PC-9 (cell line): ENCODE measurements around the gene ARPC1A. TPM values are rescaled to one million over a fixed set of nuclear protein-coding genes. Genes with fewer than 3 reads are reported as not detected.
"Not testable (repeated sequence)": the region's sequence is repeated elsewhere in the genome, so short reads cannot be mapped to it uniquely, and the experiment has no call there.

ENCODE experiments used
- BruUV-seq: library from RNA; stranded (reverse); fragments of 400-500 nt; replicated peaks from 2 replicates; lab custom pipeline; 2021; lab: Mats Ljungman, UMichigan
- CTCF ChIA-PET: fragments of 300-600 bp; sonication (Branson Sonifier 250); formaldehyde crosslinking; loops from one replicate; lab custom pipeline; 2022; ENCODE audit warnings: antibody characterized with exemption; lab: Charles Lee
- POLR2A ChIA-PET: fragments of 300-600 bp; sonication (Branson Sonifier 250); formaldehyde crosslinking; loops from one replicate; lab custom pipeline; 2022; ENCODE audit warnings: antibody characterized with exemption; ENCODE audit not compliant: unreplicated experiment; lab: Charles Lee
- DNase-seq, 2 experiments: peaks; one replicate each; pipeline versions ENCODE4 v3.0.0 to v3.0.0-alpha.2; 2015 to 2022; ENCODE audit warnings: mixed read lengths in 1 of 2
- H2AFZ ChIP-seq: fragments of 200-600 bp; sonication (generic); 2 replicates; pipeline ENCODE4 v1.8.1; 2017; ENCODE audit warnings: antibody characterized with exemption
- H3F3A ChIP-seq: fragments of 200-600 bp; sonication (generic); 2 replicates; pipeline ENCODE4 v1.8.1; 2017; ENCODE audit warnings: antibody characterized with exemption, mild to moderate bottlenecking, low read depth; ENCODE audit not compliant: insufficient read depth
- H3K27ac ChIP-seq: fragments of 200-600 bp; sonication (generic); 2 replicates; pipeline ENCODE4 v1.6.1; 2016; ENCODE audit warnings: mixed run types
- H3K27me3 ChIP-seq: fragments of 200-600 bp; sonication (generic); 2 replicates; pipeline ENCODE4 v1.6.1; 2016; ENCODE audit warnings: low read depth, mixed run types; ENCODE audit not compliant: insufficient read depth
- H3K36me3 ChIP-seq: fragments of 200-600 bp; sonication (generic); 2 replicates; pipeline ENCODE4 v1.6.1; 2016; ENCODE audit warnings: low read depth, mixed run types
- H3K4me1 ChIP-seq: fragments of 200-600 bp; sonication (generic); replicated peaks from 2 replicates; pipeline ENCODE4 v1.6.1; 2016; ENCODE audit warnings: mixed run types; ENCODE audit not compliant: insufficient read depth
- H3K4me2 ChIP-seq: fragments of 200-600 bp; sonication (generic); 2 replicates; pipeline ENCODE4 v1.6.1; 2017; ENCODE audit warnings: mixed run types
- H3K4me3 ChIP-seq: fragments of 200-600 bp; sonication (generic); 2 replicates; pipeline ENCODE4 v1.6.1; 2016; ENCODE audit warnings: mixed run types
- H3K79me2 ChIP-seq: fragments of 200-600 bp; sonication (generic); 2 replicates; pipeline ENCODE4 v1.6.1; 2017; ENCODE audit warnings: low read depth, mixed run types
- H3K9me2 ChIP-seq: fragments of 200-600 bp; sonication (generic); 2 replicates; pipeline ENCODE4 v1.8.1; 2017; ENCODE audit warnings: mild to moderate bottlenecking; ENCODE audit not compliant: insufficient read depth
- H3K9me3 ChIP-seq: fragments of 200-600 bp; sonication (generic); 2 replicates; pipeline ENCODE4 v1.8.1; 2016; ENCODE audit warnings: low read depth; ENCODE audit not compliant: insufficient read depth
- H4K20me1 ChIP-seq: fragments of 200-600 bp; sonication (generic); 2 replicates; pipeline ENCODE4 v1.8.1; 2017; ENCODE audit not compliant: insufficient read depth
- CTCF ChIP-seq: fragments of 200-600 bp; sonication (generic); conservative IDR thresholded peaks from 2 replicates; pipeline ENCODE4 v1.6.1; 2017; ENCODE audit warnings: mixed run types, antibody characterized with exemption, mild to moderate bottlenecking, moderate library complexity
- EZH2 ChIP-seq: fragments of 200-600 bp; sonication (generic); IDR thresholded peaks from 2 replicates; pipeline ENCODE4 v1.8.0; 2017; ENCODE audit warnings: antibody characterized with exemption, low read depth
- intact Hi-C: fragments of 100-400 bp; cut with micrococcal nuclease; formaldehyde crosslinking; loops from one replicate; pipeline ENCODE4 v1.10.0; 2022; ENCODE audit not compliant: unreplicated experiment
- total RNA-seq: library from RNA; stranded (reverse); gene quantifications from 2 replicates; pipeline ENCODE4 v1.2.3, GENCODE V29; 2021

The ARPC1A gene
- total RNA-seq, 1 experiment from 2014 or later, result 305 TPM

GRCh38 chr7:99355098-99355497, 29.4 kb downstream of the ARPC1A start:
- no peak overlapping the region for H3K4me3 ChIP-seq
- no peaks in the 10 kb centered on the region for H3K4me1 ChIP-seq
- no peak for DNase-seq
- no peaks in the 10 kb centered on the region for H3K9me3 ChIP-seq
- H3K9me2 ChIP-seq, result no peaks in the 10 kb centered on the region
- H3K27ac ChIP-seq, result no peak overlapping the region
- H3F3A ChIP-seq, result peaks cover 9% of the 10 kb centered on the region; the same call in 1 of the 2 replicates
- intact Hi-C loops, result no loop called here
- ChIA-PET CTCF (no interaction called here), POLR2A (no interaction called here)
- no peaks in the 10 kb centered on the region for H3K79me2 ChIP-seq
- H2AFZ ChIP-seq, result no peak overlapping the region
- 0 out of 2 replicates have a peak, but pooled peaks cover 4% of the 10 kb centered on the region for H4K20me1 ChIP-seq
- TF ChIP-seq EZH2, result no peak
- TF ChIP-seq CTCF, result no peak
- no peaks in the 10 kb centered on the region for H3K27me3 ChIP-seq
- no peak overlapping the region for H3K4me2 ChIP-seq
- H3K36me3 ChIP-seq, result peaks cover 9% of the 10 kb centered on the region; the same call in 1 of the 2 replicates
- no TSS peak for BruUV-seq

- POLR2A ChIA-PET, result no interaction called here
- intact Hi-C loops, result no loop called here
These were observed 32.2 kb downstream of the ARPC1A start for GRCh38 chr7:99357701-99358490.

GRCh38 chr7:99358521-99358920, 32.8 kb downstream of the ARPC1A start:
- DNase-seq, H3K4me2 ChIP-seq, POLR2A ChIA-PET, H3K4me1 ChIP-seq, H2AFZ ChIP-seq, CTCF ChIA-PET, H3K36me3 ChIP-seq, H3K9me2 ChIP-seq, BruUV-seq, H3K9me3 ChIP-seq, H3K4me3 ChIP-seq, H3F3A ChIP-seq, H3K27me3 ChIP-seq, H3K79me2 ChIP-seq, intact Hi-C loops, H4K20me1 ChIP-seq, H3K27ac ChIP-seq: not testable (repeated sequence)

More at GRCh38 chr7:99357701-99358490, 32.2 kb downstream of the ARPC1A start:
- no TSS peak for BruUV-seq
- Histone ChIP-seq H3K9me2 (no peaks in the 10 kb centered on the region), H2AFZ (no peak overlapping the region), H3K27me3 (no peaks in the 10 kb centered on the region), H3K9me3 (no peaks in the 10 kb centered on the region), H3K4me3 (no peak overlapping the region), H3F3A (peaks cover 9% of the 10 kb centered on the region; the same call in 1 of the 2 replicates), H3K4me1 (no peaks in the 10 kb centered on the region), H3K79me2 (no peaks in the 10 kb centered on the region), H3K4me2 (no peak overlapping the region), H3K36me3 (0 out of 2 replicates have a peak, but pooled peaks cover 5% of the 10 kb centered on the region), H3K27ac (no peak overlapping the region), H4K20me1 (peaks cover 8% of the 10 kb centered on the region)
- no peak for DNase-seq
- TF ChIP-seq EZH2 (no peak), CTCF (no peak)
- CTCF ChIA-PET, result no interaction called here
